HEK293T (cell line): Measurements from ENCODE around the gene TRIM39.

Experiments
- CTCF ChIA-PET: fragments of 350-600 bp; formaldehyde crosslinking; extraction: SDS; loops from one replicate; lab custom pipeline; 2021; ENCODE audit warnings: antibody characterized with exemption, inconsistent platforms; lab: Yijun Ruan, JAX
- POLR2A ChIA-PET: fragments of 350-600 bp; formaldehyde crosslinking; extraction: SDS; loops from one replicate; lab custom pipeline; 2020; ENCODE audit warnings: antibody characterized with exemption, inconsistent platforms; lab: Yijun Ruan, JAX
- DNase-seq: peaks from one replicate; pipeline ENCODE4 v3.0.0; 2012; ENCODE audit warnings: mixed read lengths; ENCODE audit errors: extremely low spot score
- ARNT ChIP-seq: fragments of 450-650 bp; IDR thresholded peaks from 2 replicates; pipeline ENCODE4 v1.6.1; 2017; ENCODE audit warnings: mild to moderate bottlenecking
- BHLHE40 ChIP-seq: fragments of 450-650 bp; IDR thresholded peaks from 2 replicates; pipeline ENCODE4 v1.6.1; 2016; ENCODE audit warnings: mild to moderate bottlenecking, moderate library complexity, borderline replicate concordance
- CTBP1 ChIP-seq: fragments of 450-650 bp; IDR thresholded peaks from 2 replicates; pipeline ENCODE4 v1.6.1; 2016; ENCODE audit warnings: borderline replicate concordance
- ELF4 ChIP-seq: fragments of 450-650 bp; IDR thresholded peaks from 2 replicates; pipeline ENCODE4 v1.6.1; 2017; ENCODE audit warnings: antibody characterized with exemption
- FOXA1 ChIP-seq: fragments of 450-650 bp; IDR thresholded peaks from 2 replicates; pipeline ENCODE4 v1.6.1; 2016; ENCODE audit warnings: mild to moderate bottlenecking
- FOXK2 ChIP-seq: fragments of 450-650 bp; IDR thresholded peaks from 2 replicates; pipeline ENCODE4 v1.6.1; 2016; ENCODE audit warnings: mild to moderate bottlenecking
- FOXM1 ChIP-seq: fragments of 450-650 bp; IDR thresholded peaks from 2 replicates; pipeline ENCODE4 v1.6.1; 2017; ENCODE audit warnings: mild to moderate bottlenecking, borderline replicate concordance
- HDGF ChIP-seq: fragments of 450-650 bp; IDR thresholded peaks from 2 replicates; pipeline ENCODE4 v1.6.1; 2017; ENCODE audit warnings: antibody characterized with exemption, borderline replicate concordance
- L3MBTL2 ChIP-seq: fragments of 450-650 bp; conservative IDR thresholded peaks from 2 replicates; pipeline ENCODE4 v1.6.1; 2016; ENCODE audit warnings: mild to moderate bottlenecking
- LEF1 ChIP-seq: fragments of 450-650 bp; IDR thresholded peaks from 2 replicates; pipeline ENCODE4 v1.6.1; 2017; ENCODE audit warnings: mild to moderate bottlenecking, borderline replicate concordance
- NFRKB ChIP-seq: fragments of 450-650 bp; IDR thresholded peaks from 2 replicates; pipeline ENCODE4 v1.6.1; 2016; ENCODE audit warnings: mild to moderate bottlenecking, moderate library complexity
- SP1 ChIP-seq: fragments of 450-650 bp; IDR thresholded peaks from 2 replicates; pipeline ENCODE4 v1.6.1; 2017
- SUZ12 ChIP-seq: fragments of 450-650 bp; IDR thresholded peaks from 2 replicates; pipeline ENCODE4 v1.6.1; 2016; ENCODE audit warnings: mild to moderate bottlenecking
- TARDBP ChIP-seq: fragments of 450-650 bp; IDR thresholded peaks from 2 replicates; pipeline ENCODE4 v1.6.1; 2016
- ZNF384 ChIP-seq: fragments of 450-650 bp; IDR thresholded peaks from 2 replicates; pipeline ENCODE4 v1.6.1; 2016
- TF ChIP-seq, protein P1 (sequence below): fragments of 450-650 bp; IDR thresholded peaks from 2 replicates; pipeline ENCODE4 v1.6.1; 2016

Gene TRIM39

DNA sequence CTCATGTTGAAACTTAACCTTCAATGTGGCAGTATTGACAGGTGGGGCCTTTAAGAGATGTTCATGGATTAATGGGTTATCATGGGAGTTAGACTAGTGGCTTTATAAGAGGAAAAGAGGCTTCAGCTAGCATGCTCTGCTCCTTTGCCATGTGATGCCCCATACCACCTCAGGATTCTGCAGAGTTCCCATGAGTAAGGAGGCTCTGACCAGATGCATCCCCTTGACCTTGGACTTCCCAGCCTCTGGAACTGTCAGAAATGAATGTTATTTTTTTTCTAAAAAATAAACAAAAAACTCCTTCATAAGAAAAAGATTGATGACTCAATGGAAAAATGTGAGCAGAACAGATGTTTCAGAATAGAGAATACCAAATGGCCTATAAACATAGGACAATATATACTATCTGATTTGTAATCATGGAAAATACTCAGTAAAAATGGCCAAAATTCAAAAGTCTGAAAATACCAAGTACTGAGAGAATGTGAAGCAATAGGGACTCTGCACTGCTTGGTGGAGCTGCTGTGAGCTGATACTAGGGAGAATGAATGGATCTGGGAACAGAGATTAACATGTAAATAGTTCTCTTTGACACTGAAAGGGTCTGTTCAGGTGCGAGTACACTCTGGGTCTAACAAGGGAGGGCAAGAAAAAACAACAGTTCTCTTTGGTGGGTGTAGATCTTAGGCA is 7.4 kb upstream of the TRIM39 start:
- POLR2A ChIA-PET: no interaction called here
- CTCF ChIA-PET: interaction anchor here (0.6 kb wide), 1 partner anchor 14 kb away, joined by 4 read pairs; no protein-coding TSS in a partner anchor
- no peak for DNase-seq
- TF ChIP-seq CTBP1 (no peak), SUZ12 (no peak), BHLHE40 (no peak), ARNT (no peak), ELF4 (no peak), HDGF (no peak), NFRKB (no peak), SP1 (no peak), FOXM1 (no peak), TARDBP (no peak)
- TF ChIP-seq, protein P1, sequence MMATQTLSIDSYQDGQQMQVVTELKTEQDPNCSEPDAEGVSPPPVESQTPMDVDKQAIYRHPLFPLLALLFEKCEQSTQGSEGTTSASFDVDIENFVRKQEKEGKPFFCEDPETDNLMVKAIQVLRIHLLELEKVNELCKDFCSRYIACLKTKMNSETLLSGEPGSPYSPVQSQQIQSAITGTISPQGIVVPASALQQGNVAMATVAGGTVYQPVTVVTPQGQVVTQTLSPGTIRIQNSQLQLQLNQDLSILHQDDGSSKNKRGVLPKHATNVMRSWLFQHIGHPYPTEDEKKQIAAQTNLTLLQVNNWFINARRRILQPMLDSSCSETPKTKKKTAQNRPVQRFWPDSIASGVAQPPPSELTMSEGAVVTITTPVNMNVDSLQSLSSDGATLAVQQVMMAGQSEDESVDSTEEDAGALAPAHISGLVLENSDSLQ: no peak

- ChIA-PET CTCF (no interaction called here), POLR2A (no interaction called here)
- TF ChIP-seq BHLHE40 (no peak), SUZ12 (no peak), CTBP1 (no peak), FOXA1 (no peak), HDGF (no peak), ARNT (no peak), LEF1 (no peak), NFRKB (no peak), SP1 (no peak), FOXK2 (no peak), TARDBP (no peak)
- TF ChIP-seq, protein P1: no peak
- no peak for DNase-seq
Measured at GRCh38 chr6:30321692-30322388, 4.9 kb upstream of the TRIM39 start.

DNA sequence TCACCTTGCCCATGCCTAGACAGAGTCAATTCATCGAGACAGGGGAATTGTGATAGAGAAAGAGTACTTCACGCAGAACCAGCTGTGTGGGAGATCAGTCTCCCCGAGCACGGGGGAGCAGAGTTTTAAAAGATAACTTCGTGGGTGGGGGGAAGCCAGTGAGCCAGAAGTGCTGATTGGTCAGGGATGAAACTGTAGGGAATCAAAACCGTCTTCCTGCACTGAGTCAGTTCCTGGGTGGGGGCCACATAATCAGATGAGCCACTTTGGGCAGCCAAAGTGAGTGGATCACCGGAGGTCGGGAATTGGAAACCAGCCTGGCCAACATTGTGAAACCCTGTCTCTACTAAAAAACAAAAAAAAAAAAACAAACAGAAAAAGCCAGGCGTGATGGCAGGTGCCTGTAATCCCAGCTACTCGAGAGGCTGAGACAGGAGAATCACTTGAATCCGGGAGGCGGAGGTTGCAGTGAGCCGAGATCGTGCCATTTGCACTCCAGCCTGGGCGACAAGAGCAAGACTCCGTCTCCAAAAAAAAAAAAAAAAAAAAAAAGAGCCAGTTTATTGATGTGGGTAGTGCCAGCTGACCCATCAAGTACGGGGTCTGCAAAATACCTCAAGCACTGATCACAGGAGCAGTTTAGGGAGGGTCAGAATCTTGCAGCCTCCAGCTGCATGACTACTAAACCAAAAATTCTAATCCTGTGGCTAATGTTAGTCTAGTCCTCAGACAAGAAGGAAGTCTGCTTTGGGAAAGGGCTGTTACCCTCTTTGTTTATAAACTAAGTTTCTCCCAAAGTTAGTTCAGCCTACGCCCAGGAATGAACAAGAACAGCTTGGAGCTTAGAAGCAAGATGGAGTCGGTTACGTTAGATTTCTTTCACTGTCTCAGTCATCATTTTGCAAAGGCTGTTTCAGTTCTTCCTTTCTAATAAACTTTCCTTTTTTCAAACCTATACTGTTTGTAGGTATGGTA is 3.9 kb upstream of the TRIM39 start:
- no peak for TF ChIP-seq SP1
- POLR2A ChIA-PET: no interaction called here
- no peak for DNase-seq
- CTCF ChIA-PET: interaction anchor here (0.7 kb wide), 2 partner anchors 8 to 104 kb away, joined by 6 to 7 read pairs; no protein-coding TSS in a partner anchor

- TF ChIP-seq ELF4 (no peak), ZNF384 (no peak), SP1 (no peak), LEF1 (no peak), NFRKB (no peak), FOXA1 (no peak), FOXM1 (no peak), L3MBTL2 (no peak), CTBP1 (no peak), SUZ12 (no peak), BHLHE40 (no peak), HDGF (no peak), ARNT (no peak), FOXK2 (no peak), TARDBP (no peak)
- TF ChIP-seq, protein P1: no peak
- no peak for DNase-seq
- CTCF ChIA-PET: no interaction called here
- POLR2A ChIA-PET: no interaction called here
Measured at GRCh38 chr6:30323806-30324205, 2.9 kb upstream of the TRIM39 start.

GRCh38 chr6:30325150-30325872 is 1.4 kb upstream of the TRIM39 start:
- CTCF ChIA-PET: interaction anchor here (1.0 to 1.1 kb wide), 2 partner anchors 105 to 106 kb away, joined by 3 to 4 read pairs; no protein-coding TSS in a partner anchor
- DNase-seq: peak; percentile 61

More at GRCh38 chr6:30325150-30325872, 1.4 kb upstream of the TRIM39 start:
- TF ChIP-seq SUZ12 (no peak), ARNT (no peak), TARDBP (no peak), FOXK2 (no peak), L3MBTL2 (no peak), ZNF384 (no peak), ELF4 (no peak), FOXM1 (no peak), CTBP1 (no peak)
- POLR2A ChIA-PET: interaction anchor here (0.6 to 2.6 kb wide), 11 partner anchors 8 to 112 kb away, joined by 3 to 20 read pairs (median 5); partner anchors contain the start of gene TRIM26
